Kidney (tissue), 14 donors: ENCODE measurements around the gene BAIAP2L2. TPM values are rescaled to one million over a fixed set of nuclear protein-coding genes. Genes with fewer than 3 reads are reported as not detected.

Experiments
- DNase-seq, 5 donors: peaks; one replicate each; pipeline ENCODE4 v3.0.0-alpha.2; 2013 to 2020
- FAIRE-seq: peaks from 2 replicates; lab custom pipeline; 2012; peaks lifted over from hg19 to GRCh38; lab: Jason Lieb, UNC
- H3K27ac ChIP-seq, 2 donors: one replicate each; pipeline ENCODE4 v1.7.0; 2013; ENCODE audit warnings: low read depth in 2 of 2, low read length in 2 of 2, inconsistent platforms in 1 of 2
- H3K27me3 ChIP-seq: one replicate; pipeline ENCODE4 v1.7.1; 2013; ENCODE audit warnings: low read length, inconsistent platforms; ENCODE audit not compliant: control insufficient read depth, insufficient read depth
- H3K36me3 ChIP-seq, 3 donors: one replicate each; pipeline versions ENCODE4 v1.7.0 to v1.7.1; 2013; ENCODE audit warnings: low read length in 3 of 3, control low read depth in 1 of 3, inconsistent platforms in 1 of 3; ENCODE audit not compliant: insufficient read depth in 3 of 3, control insufficient read depth in 2 of 3
- H3K4me1 ChIP-seq, 3 donors: one replicate each; pipeline versions ENCODE4 v1.7.0 to v1.7.1; 2013; ENCODE audit warnings: low read length in 3 of 3, inconsistent platforms in 1 of 3, low read depth in 1 of 3; ENCODE audit not compliant: control insufficient read depth in 2 of 3, insufficient read depth in 2 of 3
- H3K4me3 ChIP-seq, 3 donors: one replicate each; pipeline versions ENCODE4 v1.7.0 to v1.8.1; 2013; ENCODE audit warnings: low read length in 3 of 3, control low read depth in 1 of 3, inconsistent platforms in 1 of 3
- H3K9ac ChIP-seq, 3 donors: one replicate each; pipeline versions ENCODE4 v1.7.0 to v1.7.1; 2013; ENCODE audit warnings: low read length in 3 of 3, control low read depth in 1 of 3, inconsistent platforms in 1 of 3
- H3K9me3 ChIP-seq, 3 donors: one replicate each; pipeline versions ENCODE4 v1.7.0 to v1.7.1; 2013; ENCODE audit warnings: low read length in 3 of 3, control low read depth in 1 of 3, inconsistent platforms in 1 of 3; ENCODE audit not compliant: control insufficient read depth in 2 of 3, insufficient read depth in 1 of 3
- CTCF ChIP-seq: IDR thresholded peaks from 3 replicates; pipeline ENCODE4 v1.5.1; 2012; ENCODE audit warnings: mild to moderate bottlenecking, moderate library complexity, borderline replicate concordance; ENCODE audit not compliant: insufficient read depth; ENCODE audit errors: extremely low read depth
- intact Hi-C: fragments of 100-400 bp; cut with DNase I; formaldehyde crosslinking; loops from one replicate; pipeline ENCODE4 v1.11.1; 2022
- polyA plus RNA-seq: library from polyadenylated mRNA; stranded (reverse); fragments of 350-450 nt; fragmentation: Illumina TruSeq; extraction: RNeasy Lipid Tissue Mini Kit (QIAGEN cat#74804); gene quantifications from one replicate; pipeline ENCODE4 v1.2.3, GENCODE V29; 2014; ENCODE audit warnings: low read depth, low replicate concordance; ENCODE audit not compliant: insufficient read depth
- total RNA-seq: library from RNA; stranded (reverse); fragmentation: NEBNext Ultra II Directional; extraction: Animal tissue kit (Norgen Biotek cat#: 25700); gene quantifications from one replicate; pipeline ENCODE4 v1.2.1, GENCODE V29; 2021
- donor health status: control.
- donor health status: control.
- donor health status: control.
- donor health status: control.
- donor health status: control.
- donor health status: DM: yes; HTN: yes; CAD: no.
- donor health status: Normal renal cell carcinoma (clear cell type).

Gene BAIAP2L2
- total and polyA plus RNA-seq, 2 donors from 2014 or later = 9.7 to 27.8 TPM

DNA sequence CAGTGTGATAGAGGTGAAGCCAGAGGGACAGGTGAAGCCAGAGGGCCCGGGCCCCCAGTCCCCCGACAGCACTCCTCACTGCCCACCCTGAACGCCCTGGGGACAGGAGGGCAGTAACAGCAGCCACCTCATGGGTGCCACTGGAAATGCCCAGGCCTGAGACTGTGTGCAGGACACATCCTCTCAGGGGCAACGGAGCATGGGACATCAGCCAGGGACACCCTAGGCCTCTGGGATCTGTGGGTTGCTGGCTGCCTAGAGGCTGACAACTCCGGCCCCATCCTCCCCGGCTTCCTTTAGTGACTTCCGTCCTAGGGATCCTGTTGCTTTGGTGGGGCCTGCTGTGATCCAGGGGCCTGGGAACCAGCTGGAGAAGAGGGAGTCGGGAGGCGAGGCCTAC, 17.4 kb upstream of the BAIAP2L2 start:
- H3K9me3 ChIP-seq = no peaks in the 10 kb centered on the region
- no peak overlapping the region for H3K27ac ChIP-seq
- no peaks in the 10 kb centered on the region for H3K4me1 ChIP-seq
- intact Hi-C loops = no loop called here
- H3K36me3 ChIP-seq = peaks cover 0 to 18% (median 5%) of the 10 kb centered on the region in 3 donors
- H3K9ac ChIP-seq = no peak overlapping the region
- H3K4me3 ChIP-seq = no peak overlapping the region
- FAIRE-seq (no peak), DNase-seq (peak in 1 of 5 donors; percentile 55)
- H3K27me3 ChIP-seq = no peaks in the 10 kb centered on the region
- TF ChIP-seq CTCF = no peak

DNA sequence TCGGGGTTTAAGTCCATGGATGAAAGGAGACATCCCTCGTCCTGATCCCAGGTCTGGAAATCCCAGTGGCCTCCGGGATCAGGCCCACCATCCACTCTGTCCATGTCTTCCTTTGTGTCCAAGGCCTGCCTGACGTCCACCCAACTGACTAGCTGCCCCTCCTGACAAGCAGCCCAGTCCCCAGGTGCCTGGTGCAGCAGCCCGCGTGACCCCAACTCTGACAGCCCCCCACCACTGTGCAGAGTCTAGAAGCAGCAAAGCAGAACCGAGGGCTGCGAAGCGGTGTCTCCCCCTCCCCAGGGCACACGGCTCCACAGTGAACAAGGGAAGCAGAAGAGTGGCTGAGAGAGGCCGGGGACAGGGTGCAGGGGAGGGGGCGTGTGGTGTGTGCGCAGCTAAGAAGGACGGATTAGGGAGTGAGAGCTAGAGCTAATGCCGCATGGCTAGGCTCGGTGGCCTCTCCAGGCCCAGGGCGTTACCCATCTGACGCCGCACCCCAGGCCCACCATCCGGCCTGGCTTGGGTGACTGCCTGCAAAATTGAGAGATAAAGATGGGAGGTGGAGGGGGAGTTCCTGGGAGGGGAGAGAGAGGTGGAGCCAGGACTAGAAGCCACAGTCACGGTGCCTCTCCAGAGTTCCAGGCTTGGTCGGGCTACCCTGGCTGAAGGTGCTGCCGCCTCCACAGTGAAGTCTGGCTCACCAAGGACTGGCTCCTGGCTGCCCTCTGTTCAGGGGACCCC, 16.6 kb upstream of the BAIAP2L2 start:
- DNase-seq = peak in 1 of 5 donors; percentile 56

DNA sequence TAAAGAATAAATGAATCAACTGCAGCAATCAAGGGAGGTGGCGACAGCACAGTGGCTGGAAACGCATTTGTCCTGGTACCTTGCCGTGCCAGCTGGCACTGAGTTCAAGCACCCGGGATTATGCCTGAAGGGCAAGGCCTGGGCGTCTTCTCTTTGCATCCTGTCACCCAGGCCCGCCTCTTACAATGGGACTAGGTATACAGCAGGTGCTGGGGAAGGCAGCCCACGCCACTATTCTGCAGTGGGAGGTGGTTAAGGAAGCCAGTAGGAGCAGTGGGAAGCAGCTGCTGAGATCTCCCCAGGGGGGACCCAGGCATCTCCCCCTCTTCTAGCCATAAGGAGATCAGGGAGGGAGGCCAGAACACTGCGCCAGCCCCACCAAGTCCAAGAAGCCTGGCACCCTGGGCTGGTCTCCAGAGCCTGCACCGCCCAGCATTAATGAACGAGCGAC, 15.3 kb upstream of the BAIAP2L2 start:
- TF ChIP-seq CTCF = no peak
- Histone ChIP-seq H3K4me3 (no peak overlapping the region), H3K4me1 (no peaks in the 10 kb centered on the region), H3K36me3 (peaks cover 0 to 18% (median 5%) of the 10 kb centered on the region in 3 donors), H3K9ac (no peak overlapping the region), H3K27me3 (no peaks in the 10 kb centered on the region), H3K9me3 (no peaks in the 10 kb centered on the region), H3K27ac (no peak overlapping the region)
- DNase-seq = peak in 1 of 5 donors; percentile 49
- no peak for FAIRE-seq
- intact Hi-C loops = no loop called here

More for the DNA sequence above, 16.6 kb upstream of the BAIAP2L2 start:
- no peaks in the 10 kb centered on the region for H3K4me1 ChIP-seq
- no peaks in the 10 kb centered on the region for H3K9me3 ChIP-seq
- no peak for FAIRE-seq
- TF ChIP-seq CTCF = no peak
- H3K36me3 ChIP-seq = peaks cover 0 to 18% (median 5%) of the 10 kb centered on the region in 3 donors
- intact Hi-C loops = no loop called here
- no peaks in the 10 kb centered on the region for H3K27me3 ChIP-seq
- H3K9ac ChIP-seq = no peak overlapping the region
- no peak overlapping the region for H3K4me3 ChIP-seq
- H3K27ac ChIP-seq = no peak overlapping the region
